Measurements from ENCODE around the gene EPB41L4A.

The EPB41L4A gene

GRCh38 chr5:112156211-112156610, 262.9 kb downstream of the EPB41L4A start:
- no peak for DNase-seq (ENCODE audit: low read depth)

- no peak for DNase-seq (ENCODE audit: low read depth)
These were observed 264.0 kb downstream of the EPB41L4A start for GRCh38 chr5:112154940-112155686.

- DNase-seq (ENCODE audit: low read depth), result no peak
These were observed 269.4 kb downstream of the EPB41L4A start for GRCh38 chr5:112149727-112150126.

- DNase-seq (ENCODE audit: low read depth), result no peak
These were observed 272.5 kb downstream of the EPB41L4A start for GRCh38 chr5:112146323-112147226.

- DNase-seq (ENCODE audit: low read depth), result no peak
These were observed 275.4 kb downstream of the EPB41L4A start for GRCh38 chr5:112143690-112144089.

- no peak for DNase-seq (ENCODE audit: low read depth)
These were observed 276.3 kb downstream of the EPB41L4A start for GRCh38 chr5:112142769-112143270.

- DNase-seq (ENCODE audit: low read depth), result no peak
These were observed 277.5 kb downstream of the EPB41L4A start for GRCh38 chr5:112141582-112141981.

GRCh38 chr5:112138526-112138925, 280.6 kb downstream of the EPB41L4A start:
- no peak for DNase-seq (ENCODE audit: low read depth)

GRCh38 chr5:112136773-112137172, 282.3 kb downstream of the EPB41L4A start:
- DNase-seq (ENCODE audit: low read depth), result no peak

- DNase-seq (ENCODE audit: low read depth), result no peak
These were observed 291.2 kb downstream of the EPB41L4A start for GRCh38 chr5:112127861-112128260.

- DNase-seq (ENCODE audit: low read depth), result no peak
These were observed 292.1 kb downstream of the EPB41L4A start for GRCh38 chr5:112126982-112127381.

GRCh38 chr5:112125903-112126302, 293.2 kb downstream of the EPB41L4A start:
- DNase-seq (ENCODE audit: low read depth), result no peak

GRCh38 chr5:112124788-112125187, 294.3 kb downstream of the EPB41L4A start:
- no peak for DNase-seq (ENCODE audit: low read depth)

- DNase-seq (ENCODE audit: low read depth), result no peak
These were observed 296.0 kb downstream of the EPB41L4A start for GRCh38 chr5:112123086-112123485.

GRCh38 chr5:112122353-112122752, 296.7 kb downstream of the EPB41L4A start:
- no peak for DNase-seq (ENCODE audit: low read depth)

- DNase-seq (ENCODE audit: low read depth), result no peak
These were observed 297.8 kb downstream of the EPB41L4A start for GRCh38 chr5:112121258-112121657.

- no peak for DNase-seq (ENCODE audit: low read depth)
These were observed 299.1 kb downstream of the EPB41L4A start for GRCh38 chr5:112119969-112120368.

GRCh38 chr5:112119508-112119907, 299.6 kb downstream of the EPB41L4A start:
- DNase-seq (ENCODE audit: low read depth), result no peak

- DNase-seq (ENCODE audit: low read depth), result no peak
These were observed 301.5 kb downstream of the EPB41L4A start for GRCh38 chr5:112117551-112117950.

- no peak for DNase-seq (ENCODE audit: low read depth)
These were observed 302.7 kb downstream of the EPB41L4A start for GRCh38 chr5:112116371-112116770.

- DNase-seq (ENCODE audit: low read depth), result no peak
These were observed 305.5 kb downstream of the EPB41L4A start for GRCh38 chr5:112113565-112113964.
